GM10847 (cell line): Measurements from ENCODE around the gene ABCA4.

Experiments
- POLR2A ChIP-seq: IDR thresholded peaks from 2 replicates; pipeline ENCODE4 v1.6.1; 2011; ENCODE audit not compliant: insufficient read length; ENCODE audit errors: extremely low read depth

Gene ABCA4

DNA sequence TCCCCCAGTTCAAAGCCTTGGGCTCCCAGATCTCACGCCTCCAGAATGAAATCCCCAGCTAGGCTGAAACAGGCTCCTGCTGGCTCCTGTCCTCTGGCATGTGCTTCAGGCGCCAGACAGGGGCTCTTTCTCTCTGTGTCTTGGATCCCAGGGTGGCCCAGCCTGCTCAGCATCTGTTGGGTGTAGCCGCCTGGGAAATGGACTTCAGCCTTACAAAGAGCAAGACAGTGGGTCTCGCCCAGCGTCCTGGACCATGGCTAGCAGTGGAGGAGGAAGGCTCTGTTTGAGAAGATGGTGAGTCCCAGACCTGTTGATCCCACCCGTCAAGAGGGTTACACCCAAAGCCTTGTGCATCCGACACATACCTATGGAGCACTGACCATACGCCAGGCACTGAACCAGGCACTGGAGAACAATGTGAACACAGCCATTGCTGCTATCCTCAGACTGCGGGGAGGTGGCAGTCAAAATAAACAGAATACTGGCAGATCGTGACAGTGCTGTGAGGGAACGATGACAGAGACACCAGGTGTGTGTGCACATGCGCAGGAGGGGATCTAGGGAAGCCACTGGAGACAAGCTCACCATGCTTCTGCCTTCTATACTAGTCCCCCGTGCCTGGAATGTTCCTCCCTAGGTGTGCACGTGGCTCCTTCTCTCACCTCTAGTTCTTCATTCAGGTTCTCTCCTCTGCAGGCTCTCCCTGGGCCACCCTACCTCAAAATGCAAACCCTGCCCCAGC, 118.7 kb downstream of the ABCA4 start:
- no peak for TF ChIP-seq POLR2A

DNA sequence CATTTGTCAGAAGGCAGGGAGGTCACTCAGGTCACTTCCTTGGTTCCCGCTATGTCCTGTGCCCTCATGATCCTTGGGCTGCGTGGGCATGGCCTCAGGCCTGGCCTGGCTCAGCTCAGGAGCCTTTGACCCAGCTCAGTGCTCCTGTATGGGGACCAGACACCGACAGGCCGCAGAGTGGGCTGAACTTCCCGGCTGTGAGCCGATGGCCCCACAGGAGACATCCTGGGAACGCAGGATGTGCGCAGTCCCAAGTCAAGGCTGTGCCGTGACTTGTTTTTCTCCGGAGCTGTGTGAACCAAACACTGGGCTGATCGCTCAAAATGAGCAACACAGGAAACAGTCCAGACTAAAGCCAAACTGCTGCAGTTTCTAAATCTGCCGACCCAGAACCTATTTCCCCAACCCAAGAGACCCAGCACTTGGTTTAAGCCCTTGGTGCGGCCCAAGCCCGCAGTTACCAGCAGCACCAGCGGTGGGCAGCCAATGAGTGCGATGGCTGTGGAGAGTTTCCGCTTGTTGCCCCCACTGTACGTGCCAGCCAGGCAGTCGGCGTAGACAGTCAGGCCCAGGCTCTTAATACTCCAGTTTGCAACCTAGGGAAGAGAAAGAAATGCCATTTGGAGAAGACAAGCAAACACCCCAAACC, 119.4 kb downstream of the ABCA4 start:
- no peak for TF ChIP-seq POLR2A

DNA sequence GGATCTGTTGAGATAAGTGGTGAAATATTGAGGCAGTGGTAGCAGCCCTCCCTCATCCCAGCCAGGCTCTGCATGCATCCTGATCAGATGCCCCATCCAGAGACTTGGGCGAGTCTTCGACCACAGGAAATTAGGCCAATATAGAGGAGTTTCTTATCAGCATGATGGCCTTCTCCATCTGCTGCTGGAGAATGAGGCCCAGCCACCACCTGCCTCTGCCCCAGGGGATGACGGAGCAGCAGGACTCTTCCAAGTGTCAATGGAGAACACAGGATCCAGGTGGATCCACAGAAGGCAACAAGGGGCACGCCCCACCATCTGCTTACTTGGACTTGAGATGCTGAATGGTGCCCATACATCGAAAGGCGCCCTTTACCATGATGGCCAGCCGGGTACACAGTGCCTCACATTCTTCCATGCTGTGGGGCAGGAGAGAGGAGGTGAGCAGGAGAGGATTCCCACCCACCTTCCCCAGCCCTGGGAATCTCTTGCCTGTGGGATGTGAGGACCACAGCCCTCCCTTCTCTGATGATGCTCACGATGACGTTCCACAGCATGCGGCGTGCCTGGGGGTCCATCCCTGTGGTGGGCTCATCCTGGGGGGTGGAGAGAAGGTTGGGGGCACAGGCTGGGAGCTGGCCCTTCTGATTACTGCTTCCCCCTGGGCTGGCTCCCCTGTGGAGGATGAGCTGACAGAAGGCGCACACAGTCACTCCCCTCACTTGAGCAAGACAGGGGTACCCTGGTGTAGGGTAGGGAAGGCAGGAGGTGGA, 120.3 kb downstream of the ABCA4 start:
- no peak for TF ChIP-seq POLR2A

DNA sequence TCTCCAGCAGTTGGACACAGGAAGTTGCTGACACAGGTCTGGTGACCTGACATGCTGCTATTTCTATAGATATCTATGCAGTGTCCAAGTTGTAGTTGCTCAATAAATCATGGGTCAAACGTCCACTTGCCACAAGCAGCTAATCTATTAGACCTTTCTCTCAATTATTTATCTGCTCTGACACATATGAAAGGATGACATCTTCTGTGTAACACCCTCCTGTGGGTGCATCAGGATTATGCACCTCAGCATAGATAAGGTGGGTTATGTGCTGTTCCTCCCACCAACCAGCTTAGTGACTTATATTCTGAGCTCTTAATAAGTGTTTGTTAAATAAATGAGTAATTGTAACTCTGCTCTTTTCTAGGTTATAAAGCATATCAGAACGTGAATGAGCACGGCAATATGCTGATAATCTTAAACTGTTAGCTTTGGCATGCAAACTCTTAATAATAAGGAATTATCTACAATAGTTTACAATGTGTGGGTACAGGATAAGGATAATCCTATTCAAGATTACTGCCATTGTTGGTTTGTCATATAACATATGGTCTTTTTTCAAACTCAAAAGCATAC, 121.0 kb downstream of the ABCA4 start:
- no peak for TF ChIP-seq POLR2A

DNA sequence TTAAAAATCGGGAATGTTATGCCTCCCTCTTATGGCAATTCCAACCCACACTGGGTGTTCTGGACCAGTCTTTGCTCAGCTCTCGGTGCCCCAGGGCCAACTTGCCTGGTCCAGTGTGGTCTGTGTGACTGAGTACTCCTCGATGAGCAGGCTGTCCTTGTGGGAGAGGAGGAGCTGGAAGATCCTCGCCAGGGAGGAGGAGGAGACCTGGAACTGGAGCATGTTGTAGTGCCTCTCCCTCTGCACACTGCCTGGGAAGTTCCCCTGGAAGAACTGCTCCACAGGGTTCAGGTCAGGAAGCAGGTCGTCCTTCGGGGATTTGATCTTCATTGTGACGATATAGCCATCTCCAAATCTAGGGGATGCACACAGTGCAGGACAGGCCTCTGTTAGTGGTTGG, 123.2 kb downstream of the ABCA4 start:
- no peak for TF ChIP-seq POLR2A

DNA sequence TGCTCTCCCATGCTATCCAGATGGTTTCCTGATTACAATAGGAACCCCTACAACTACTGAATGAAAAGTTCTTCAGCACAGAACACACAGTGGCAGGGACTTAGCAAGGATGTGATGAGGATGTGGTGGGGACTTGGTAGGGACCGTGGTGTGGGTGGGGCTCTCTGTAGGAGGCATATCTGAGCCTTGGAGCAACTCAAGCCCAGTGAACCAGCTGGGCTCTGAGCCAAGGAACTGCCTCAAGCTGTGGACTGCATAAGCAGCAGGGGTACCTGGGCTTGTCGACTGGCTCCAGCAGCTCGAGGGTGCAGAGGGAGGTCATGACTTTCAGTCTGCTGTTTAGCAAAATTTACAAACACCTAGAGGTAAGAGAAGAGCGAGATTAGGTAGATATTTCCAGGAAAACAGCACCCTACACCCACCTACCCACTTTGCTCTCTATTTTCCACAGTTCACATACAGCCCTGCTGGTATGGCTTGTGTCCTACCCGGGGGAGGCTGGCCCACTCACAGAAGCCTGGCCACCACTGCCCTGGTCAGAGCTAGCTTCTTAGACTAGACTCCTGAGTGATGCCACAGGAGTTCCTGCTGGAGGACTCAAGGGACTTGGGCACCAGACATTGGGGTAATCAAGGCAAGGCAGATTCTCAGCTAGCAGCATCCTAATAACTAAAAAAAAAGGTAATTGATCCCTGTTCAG, 125.0 kb downstream of the ABCA4 start:
- TF ChIP-seq POLR2A = no peak

DNA sequence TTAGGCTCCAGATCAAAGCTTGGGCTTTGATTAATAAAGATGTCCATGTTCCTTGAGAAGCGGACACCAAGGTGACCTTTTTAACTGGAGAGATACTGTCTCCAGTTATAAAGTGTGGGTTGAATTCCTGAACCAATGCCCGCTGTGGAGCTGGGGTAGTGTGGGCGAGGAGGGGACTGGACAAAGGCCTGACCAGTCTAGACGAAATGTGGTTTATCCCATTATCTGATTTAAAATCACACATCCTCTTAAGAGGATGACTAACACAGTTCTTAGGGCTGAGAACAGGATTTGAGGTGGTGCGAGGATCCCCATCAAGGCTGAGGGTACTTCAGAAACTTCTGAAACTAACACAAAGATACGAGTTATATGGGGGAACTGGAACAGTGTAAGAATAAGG, 127.2 kb downstream of the ABCA4 start:
- no peak for TF ChIP-seq POLR2A

DNA sequence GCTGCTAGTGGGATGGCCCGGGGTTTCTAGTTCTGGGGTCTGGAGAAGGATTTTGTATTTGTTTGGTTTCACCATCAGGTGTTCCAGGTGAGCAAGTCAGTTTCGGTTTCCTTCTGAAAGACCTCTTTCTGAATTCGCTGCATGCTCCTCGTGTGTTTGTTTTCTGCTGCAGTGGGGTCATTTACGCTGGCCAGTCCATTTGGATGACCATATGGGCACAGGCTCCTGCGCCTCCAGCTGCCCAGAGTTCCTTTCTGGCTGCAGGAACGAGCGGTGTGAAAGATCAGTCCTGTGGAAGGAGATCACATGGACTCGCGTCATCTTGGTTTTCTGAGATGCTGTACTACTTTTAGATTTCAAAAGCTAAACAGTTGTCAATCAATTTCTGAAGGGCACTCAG, 128.0 kb downstream of the ABCA4 start:
- TF ChIP-seq POLR2A = no peak

DNA sequence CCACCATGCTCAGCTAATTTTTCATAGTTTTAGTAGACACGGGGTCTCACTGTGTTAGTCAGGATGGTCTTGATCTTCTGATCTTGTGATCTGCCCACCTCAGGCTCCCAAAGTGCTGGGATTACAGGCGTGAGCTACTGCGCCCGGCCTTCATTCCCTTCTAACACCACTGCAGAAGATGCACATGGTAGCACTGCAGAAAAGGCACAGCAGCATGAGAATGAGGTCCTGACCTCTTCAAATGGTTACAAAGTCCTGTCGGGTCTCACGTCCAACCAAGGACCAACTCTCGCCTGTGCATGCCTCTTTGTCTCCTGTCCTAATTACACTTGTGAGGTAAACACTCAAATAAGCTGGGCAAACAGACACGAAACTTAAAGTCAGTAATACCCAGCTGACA, 128.8 kb downstream of the ABCA4 start:
- no peak for TF ChIP-seq POLR2A

DNA sequence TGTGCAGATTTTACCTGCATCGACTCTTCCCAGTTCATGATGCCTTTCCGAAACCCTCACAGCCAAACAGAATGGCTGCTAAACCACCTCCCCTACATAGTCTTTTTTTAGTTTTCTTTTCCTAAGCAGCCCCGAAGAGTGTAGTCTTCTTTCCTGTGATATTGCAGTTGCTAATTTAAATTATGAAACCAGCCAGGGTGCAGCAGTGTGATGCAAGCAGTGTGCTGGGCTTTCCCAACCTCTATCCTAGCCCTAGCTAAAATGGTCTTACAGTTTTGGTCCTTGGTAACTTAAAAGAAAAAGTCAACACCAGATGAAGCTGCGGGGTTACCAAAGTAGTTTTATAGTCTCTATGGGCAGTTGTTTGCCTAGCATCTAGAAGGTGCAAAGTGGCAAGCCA, 129.7 kb downstream of the ABCA4 start:
- no peak for TF ChIP-seq POLR2A

DNA sequence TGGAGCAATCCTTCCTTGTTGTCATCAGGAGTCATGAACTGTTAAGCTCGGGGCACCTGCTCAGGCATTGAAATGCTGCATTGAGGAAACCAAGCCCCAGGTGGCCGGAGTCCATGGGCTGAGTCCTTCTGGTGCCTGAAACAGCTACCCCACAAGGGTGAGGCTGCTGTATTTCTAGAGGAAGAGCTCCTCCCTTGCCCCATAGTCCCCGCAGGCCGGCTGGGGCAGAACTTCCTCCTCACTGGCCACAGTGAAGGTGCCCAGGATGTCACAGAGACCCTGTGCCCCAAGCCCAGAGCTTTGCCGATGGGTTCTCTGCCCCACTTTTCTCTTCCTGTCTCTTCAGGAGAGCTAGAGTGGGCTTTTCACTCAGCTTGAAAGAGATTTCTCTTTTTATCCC, 130.9 kb downstream of the ABCA4 start:
- no peak for TF ChIP-seq POLR2A

DNA sequence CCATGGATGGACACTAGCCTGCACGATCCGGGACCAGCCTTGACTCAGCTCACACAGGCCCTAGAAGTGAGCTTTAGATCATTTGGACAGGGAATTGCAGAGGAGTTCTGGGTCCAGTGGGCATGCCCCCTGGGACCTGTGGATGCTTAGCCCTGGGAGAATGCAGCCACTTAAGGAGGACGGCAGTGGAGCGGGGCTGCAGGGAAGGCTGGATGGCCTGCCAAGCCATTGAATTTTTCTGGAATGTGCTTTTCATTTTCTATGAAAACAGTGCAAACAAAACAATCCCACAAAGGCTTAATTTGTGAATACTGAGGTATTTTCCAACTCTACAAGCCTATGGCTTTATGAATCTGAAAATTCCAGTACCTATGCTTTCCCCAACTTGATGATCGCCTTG, 131.3 kb downstream of the ABCA4 start:
- TF ChIP-seq POLR2A = no peak

DNA sequence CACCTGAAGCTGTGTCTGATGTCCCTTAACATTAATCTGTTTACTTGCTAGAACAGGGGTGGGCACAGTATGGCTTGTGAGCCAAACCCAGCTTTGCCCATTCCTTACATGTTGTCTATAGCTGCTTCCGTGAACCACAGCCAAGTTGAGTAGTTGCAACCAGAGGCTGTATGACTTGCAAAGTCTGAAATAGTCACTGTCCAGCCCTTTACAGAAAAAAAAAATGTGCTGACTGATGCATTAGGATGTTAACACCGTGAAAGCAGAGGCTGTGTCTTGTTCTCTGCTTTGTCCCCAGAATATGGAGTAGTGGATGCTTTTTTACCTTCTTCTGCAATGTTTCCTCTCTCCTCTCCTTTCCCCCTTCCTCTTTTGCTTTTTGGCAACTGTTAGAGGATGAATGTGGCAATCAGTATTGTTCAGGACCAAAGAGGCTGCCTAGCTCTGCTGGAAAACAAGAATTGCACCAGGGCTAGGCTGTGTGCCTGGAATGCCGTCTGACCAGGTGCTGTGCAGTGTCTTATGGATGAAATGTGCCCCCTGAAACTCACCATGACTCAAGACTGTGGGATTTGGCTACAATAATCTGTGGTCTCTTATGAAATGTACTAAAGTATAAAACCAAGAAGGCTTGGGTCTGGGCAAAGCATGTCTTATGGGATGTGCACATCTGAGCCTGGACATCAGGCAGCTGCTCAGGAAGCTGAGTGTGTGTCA, 132.2 kb downstream of the ABCA4 start:
- no peak for TF ChIP-seq POLR2A

DNA sequence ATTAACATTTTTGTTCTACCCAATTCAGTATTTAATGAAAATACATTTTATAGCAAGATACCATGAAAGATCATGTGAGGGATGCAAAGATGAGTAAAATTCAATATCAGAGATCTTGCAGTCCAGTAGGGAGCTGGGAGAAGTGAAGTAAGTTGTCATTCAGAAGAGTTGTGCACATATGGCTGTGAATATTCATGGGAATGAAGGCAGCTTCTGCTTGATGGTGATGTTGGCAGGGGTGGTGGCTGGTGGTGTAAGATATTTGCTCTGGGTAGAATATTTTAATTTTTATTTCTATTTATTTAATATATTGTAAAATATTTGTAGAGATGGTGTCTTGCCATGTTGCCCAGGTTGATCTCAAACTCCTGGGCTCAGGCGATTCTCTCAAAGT, 139.7 kb downstream of the ABCA4 start:
- TF ChIP-seq POLR2A = no peak
